ENCODE data around the gene ESRP2.

Gene ESRP2

DNA sequence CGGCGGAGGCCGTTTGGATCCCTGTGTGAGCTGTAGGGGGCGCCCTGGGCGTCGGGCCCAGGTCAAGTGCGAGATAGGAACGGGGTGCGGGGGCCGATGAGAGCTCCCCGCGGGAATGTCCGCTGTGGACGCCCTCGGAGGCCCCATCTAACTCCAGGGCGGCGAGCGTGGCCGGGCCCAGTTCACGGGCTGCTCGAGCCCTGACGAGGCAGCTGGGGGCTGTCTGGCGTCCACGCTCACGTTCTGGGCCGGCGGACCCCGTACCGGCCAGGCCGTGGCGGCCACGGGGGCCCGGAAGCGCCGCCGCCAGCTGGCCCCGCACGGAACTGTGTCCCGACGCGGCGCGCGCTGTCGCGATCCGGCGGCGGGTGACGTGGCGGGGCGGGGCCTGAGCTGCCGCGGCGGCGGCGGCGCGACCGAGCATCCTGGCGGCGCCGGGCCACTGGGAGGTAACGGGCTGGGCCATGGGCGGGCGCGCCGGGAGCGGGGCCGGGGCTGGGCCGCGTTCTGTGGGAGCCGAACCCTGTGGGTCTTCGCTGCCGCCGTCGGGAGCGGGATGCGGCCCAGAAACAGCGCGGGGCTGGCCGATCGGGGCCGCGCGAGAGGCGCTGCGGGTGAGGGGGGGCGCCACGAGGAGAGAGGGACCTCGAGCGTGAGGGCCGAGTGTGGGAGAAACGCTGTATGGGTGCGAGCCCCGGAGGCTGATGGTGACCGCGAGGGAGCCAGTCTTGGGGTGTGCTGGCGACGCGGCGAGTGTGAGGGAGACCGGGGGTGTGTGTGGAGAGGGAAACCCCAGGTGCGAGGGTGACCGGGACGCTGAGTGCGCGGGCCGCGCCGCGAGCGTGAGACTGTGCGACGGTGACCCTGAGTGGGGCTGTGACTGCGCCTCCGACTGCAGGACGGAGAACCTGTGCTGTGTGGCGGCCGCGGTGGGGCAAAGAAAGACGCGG lies 28.5 kb upstream of the ESRP2 start, which contains the start of gene SLC7A6:
Gene SLC7A6 (plus strand): TSS at position 399 of the 950 bp plus-strand sequence. CDS start 10,201 bp downstream, outside the sequence.
- peak in 47 of 56 donors; percentile 11 to 80 (median 53) for DNase-seq

- no peak for DNase-seq
Observed at GRCh38 chr16:68263559-68264127, 27.7 kb upstream of the ESRP2 start.

GRCh38 chr16:68259007-68259825 lies 23.3 kb upstream of the ESRP2 start:
- no peak for DNase-seq

DNA sequence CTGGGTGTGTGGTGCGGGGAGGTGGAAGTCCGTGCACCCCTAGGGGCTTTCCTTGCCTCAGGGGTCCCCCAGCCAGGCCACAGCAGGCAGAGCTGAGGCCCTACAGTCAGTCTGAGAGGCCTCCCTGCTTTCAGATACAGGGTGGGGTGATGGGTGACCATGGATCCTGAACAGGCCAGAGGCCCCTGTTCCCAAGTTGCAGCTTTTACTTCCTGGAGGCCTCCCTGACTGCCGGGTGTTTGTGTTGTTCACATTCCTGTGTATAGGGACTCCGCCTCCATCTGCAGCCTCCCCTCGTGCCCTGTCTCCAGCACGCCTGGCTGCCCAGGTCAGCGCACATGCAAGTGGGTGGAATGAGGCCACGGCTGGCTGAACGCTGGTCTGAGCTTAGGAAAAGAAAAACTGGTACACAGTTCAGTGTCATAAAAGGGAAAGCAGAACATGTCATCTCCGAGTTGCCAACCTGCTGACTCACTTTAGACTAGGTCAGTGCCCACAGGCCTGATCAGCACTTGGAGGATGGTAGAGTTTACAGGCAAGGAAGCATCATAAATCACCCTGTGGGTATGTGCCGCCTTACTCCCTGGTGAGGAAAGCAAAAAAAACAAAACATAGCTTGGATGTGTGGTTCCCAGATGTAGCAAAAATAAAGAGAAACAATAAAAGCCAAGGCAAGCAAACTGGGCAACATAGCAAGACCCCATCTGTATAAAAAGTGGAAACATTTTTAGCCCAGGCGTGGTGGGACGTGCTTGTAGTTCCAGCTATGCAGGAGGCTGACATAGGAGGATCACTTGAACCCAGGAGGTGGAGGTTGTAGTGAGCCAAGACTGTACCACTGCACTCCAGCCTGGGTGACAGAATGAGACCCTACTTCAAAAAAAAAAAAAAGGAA lies 22.2 kb upstream of the ESRP2 start:
- no peak for DNase-seq

DNA sequence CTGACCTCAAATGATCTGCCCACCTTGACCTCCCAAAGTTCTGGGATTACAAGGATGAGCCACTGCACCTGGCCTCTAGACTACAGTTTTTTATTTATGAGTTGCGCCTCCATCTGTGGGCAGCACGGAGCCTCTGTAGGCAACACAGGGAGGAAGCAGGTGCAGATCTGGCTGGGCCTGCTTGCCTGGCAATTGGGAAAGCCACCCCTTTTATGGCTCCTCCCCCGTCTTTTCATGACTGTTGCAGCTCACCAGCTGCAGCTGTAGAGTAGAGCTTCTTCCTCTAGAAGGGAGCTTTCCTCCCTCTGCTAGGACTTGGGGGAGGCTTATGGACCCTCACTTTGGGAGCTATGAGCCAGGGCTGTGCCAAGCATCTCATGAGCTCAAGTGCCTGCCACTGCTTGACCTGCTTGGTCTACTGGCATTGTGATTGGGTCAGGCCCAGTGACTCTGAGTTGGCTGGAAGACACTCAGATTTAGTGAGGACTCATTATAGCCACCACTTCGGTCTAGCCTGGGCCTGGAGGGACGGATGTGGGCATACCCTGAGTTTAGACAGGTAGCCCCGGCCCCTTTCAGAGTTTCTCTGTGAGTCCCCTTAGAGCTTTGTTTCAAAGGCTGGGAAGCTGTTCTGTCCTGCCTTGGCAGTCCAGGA lies 21.5 kb upstream of the ESRP2 start:
- no peak for DNase-seq

DNA sequence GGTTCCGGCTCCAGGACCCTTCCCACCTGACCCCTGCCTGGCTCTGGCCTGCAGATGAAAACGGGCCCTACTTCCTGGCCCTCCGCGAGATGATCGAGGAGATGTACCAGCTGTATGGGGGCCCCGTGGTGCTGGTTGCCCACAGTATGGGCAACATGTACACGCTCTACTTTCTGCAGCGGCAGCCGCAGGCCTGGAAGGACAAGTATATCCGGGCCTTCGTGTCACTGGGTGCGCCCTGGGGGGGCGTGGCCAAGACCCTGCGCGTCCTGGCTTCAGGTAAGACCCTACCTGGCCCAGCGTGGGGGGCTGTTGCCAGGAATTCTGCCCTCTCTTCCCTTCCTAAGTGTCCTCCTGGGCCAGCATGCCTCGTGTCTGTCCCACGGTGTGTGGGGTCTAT lies 19.8 kb upstream of the ESRP2 start:
- no peak for DNase-seq

GRCh38 chr16:68253721-68254120 lies 17.8 kb upstream of the ESRP2 start:
- no peak for DNase-seq

DNA sequence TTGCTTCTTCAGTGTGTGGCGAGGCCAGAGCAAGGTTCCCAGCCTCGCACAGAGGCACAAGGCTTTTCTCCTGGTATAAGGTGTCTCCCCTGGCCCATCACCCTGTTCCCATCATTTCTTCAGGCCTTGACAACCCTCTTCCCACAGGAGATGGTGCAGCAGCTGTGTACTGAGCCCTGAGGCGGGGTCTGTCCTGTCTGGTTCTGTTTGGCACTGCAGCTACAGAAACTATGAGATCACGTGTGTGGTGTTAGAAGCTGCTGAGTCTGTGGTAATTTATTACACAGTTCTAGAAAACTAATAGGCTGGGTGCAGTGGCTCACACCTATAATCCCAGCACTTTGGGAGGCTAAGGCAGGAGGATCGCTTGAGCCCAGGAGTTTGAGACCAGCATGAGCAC lies 16.5 kb upstream of the ESRP2 start:
- DNase-seq, result no peak

GRCh38 chr16:68251832-68252231 lies 15.9 kb upstream of the ESRP2 start:
- no peak for DNase-seq

DNA sequence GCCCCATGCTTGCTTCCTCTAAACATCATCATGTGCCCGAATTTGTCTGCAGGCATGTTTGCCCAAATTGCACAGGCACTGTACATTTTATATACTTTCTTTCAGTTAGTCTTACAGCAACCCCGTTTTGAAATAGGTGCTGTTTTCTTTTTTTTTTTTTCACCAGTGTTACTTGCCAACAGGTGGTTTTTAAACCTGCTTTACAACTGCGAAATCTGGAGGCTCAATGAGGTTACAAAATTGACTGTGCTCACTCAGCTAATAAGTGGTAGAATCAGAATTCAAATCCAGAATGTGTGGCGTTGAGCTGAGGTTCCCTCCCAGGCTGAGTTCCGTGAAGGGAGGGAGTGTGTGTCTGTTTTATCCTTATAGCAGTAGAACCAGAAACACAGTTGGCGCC lies 15.0 kb upstream of the ESRP2 start:
- DNase-seq, result no peak

GRCh38 chr16:68249371-68249770 lies 13.4 kb upstream of the ESRP2 start:
- DNase-seq, result no peak

DNA sequence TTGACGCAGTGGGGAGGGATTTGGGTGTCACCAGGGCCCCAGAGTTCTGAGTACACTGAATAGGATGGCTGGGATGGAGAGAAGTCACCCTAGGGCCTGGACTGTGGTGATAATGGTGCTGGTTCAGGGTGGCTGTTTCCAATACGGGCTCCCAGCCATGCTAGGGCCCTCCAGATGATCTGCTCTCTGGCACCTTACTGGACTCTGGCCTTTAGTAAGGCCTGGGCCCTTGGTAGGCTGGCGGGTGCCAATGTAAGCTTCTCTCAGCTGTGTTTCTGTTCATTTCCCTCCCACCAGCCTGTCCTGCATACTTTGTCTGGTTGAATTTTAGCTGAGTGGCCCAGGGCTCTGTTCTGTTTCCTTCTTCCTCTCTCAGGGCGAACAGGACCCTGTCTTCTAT lies 12.0 kb upstream of the ESRP2 start:
- DNase-seq, result no peak

GRCh38 chr16:68247400-68247799 lies 11.5 kb upstream of the ESRP2 start:
- peak in 4 of 56 donors; percentile 5 to 26 (median 20) for DNase-seq

DNA sequence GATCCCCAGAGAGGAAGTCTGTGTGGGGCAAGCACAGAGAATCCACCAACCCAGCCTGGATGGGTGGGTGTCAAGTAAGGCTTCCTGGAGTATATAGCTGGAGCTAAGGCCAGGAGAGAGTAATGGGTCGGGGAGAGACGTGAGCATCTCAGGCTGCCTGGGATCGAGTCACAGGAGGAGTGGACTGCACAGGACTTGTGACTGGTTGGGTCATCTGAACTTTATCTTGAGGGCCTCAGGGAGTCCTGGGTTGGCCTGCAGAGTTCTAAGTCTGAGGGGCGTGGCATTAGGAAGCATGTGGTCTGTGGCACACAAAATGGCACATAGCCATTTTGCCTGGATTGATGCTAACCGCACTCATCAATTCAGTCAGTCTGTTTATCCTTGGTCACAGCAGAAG lies 10.7 kb upstream of the ESRP2 start:
- no peak for DNase-seq

GRCh38 chr16:68246121-68246520 lies 10.2 kb upstream of the ESRP2 start:
- no peak for DNase-seq

DNA sequence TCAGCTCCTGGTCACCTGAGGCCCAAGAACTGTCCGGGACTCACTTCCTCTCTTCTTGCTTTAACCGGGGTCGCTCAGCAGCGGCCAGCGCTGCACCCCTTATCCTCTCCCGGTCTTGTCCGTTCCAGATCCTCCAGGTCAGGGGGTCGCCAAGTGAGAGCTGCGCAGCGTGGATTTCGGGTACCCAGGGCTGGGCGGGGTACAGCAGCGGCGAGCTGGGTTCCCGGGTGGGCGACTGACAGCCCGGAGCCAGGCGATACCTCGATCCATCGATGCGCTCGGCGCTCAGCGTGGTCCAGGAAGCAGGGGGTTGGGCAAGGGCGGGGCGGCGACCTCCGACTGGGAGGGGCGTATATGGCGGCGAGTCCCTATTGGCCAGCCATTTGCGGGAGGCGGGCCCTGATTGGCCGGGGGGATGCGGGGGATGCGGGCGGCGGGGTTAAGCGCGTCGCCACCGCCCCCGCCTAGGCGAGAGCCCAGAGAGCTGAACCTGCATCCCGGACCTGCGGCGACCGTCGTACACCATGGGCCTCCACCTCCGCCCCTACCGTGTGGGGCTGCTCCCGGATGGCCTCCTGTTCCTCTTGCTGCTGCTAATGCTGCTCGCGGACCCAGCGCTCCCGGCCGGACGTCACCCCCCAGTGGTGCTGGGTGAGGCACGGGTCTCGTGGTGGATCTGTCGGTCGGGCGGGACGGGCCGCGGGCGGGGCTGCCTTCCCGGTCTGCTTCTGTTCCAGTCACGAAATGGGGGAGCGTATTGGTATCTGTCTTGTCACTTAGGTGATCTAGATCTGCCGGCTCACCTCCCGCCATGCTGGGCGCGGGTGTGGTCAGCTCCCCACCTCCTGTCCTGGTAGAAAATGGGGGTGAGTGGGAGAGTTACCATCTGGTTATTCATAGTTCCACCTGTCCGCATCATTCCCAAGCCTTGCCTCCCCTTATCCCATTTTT lies 9.3 kb upstream of the ESRP2 start, which contains the start of gene PLA2G15:
Gene PLA2G15 (plus strand): TSS at position 471 of the 951 bp plus-strand sequence. CDS start 54 bp downstream, at position 525.
- DNase-seq, result peak; percentile 63 to 97 (median 92)

DNA sequence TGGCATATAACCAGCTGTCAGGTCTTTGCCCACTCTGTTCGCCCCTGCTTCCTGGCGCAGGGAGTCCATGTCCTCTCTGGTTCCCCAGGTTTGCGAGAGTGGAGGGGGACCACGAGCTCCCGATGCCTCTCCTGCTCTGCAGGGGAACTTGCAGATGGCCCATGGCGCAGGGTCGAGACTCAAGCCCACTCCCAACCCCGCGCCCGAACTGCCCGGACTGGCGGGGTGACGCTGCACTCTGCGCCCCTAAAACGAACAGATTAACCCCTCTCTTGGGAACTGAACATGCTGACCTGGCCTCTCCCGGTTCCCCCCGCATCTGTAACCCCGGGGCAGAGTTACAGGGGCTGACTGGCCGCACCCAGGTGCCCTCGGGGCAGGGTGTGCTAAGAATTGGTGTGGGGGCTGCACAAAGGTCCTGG lies 8.6 kb upstream of the ESRP2 start:
- DNase-seq, result peak in 1 of 56 donors; percentile 43

DNA sequence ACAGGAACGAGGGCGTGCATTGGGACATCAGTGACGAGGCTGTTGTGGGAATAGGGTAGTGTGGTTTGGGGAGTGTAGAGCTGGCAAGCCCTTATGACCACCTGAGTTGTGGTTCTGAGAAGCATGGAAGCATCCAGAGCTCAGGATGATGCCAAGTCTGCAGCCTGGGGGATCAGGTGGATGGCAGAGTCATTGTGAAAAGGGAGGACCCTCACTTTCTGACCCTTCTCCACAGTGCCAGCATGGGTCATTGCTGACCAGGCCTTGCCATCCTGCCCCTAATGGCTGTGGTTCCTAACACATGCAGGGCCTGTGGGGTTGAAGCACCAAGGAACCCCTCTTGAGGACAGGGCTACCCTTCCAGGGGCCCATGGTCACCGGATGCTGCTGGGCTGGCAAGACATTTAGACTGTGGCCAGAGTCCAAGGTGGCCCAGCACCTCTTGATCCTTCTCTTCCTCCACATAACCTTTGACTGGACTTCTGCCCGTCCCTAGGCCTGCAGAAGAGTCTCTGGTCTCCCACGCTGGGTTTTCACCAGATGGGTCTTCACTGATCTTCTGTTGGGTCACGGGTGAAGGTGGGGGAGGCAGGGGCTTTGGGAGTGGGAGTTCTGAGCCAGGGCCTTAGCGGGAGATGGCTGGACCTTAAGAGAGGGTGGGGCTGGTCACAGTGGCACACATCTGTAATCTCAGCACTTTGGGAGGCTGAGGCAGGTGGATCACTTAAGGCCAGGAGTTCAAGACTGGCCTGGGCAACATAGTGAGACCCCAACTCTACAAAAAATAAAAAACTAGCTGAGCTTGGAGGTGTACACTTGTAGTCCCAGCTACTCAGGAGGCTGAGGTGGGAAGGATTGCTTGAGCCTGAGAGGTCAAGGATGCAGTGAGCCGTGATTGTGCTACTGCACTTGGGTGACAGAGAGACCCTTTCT lies 7.3 kb upstream of the ESRP2 start:
- DNase-seq, result no peak
